ENCODE measurements around the gene NECAB2. TPM values are rescaled to one million over a fixed set of nuclear protein-coding genes. Genes with fewer than 3 reads are reported as not detected.

Gene NECAB2
- total RNA-seq, 4 donors from 2014 or later: 0.65 TPM; not detected in 3

- no peak for TF ChIP-seq CTCF (IDR thresholded peaks at IDR 0.05)
- ATAC-seq (ENCODE audit: low FRiP score) (no peak), DNase-seq (ENCODE audit: low spot score) (no peak)
Observed at GRCh38 chr16:83977056-83977815, 9.2 kb downstream of the NECAB2 start.

GRCh38 chr16:83978401-83978904 is 10.4 kb downstream of the NECAB2 start:
- DNase-seq (ENCODE audit: low spot score) (no peak), ATAC-seq (ENCODE audit: low FRiP score) (no peak)
- no peak for TF ChIP-seq CTCF (IDR thresholded peaks at IDR 0.05)

- TF ChIP-seq CTCF (IDR thresholded peaks at IDR 0.05): no peak
- ATAC-seq (ENCODE audit: low FRiP score) (no peak), DNase-seq (ENCODE audit: low spot score) (no peak)
Observed at GRCh38 chr16:83979441-83979840, 11.4 kb downstream of the NECAB2 start.

- TF ChIP-seq CTCF (IDR thresholded peaks at IDR 0.05): no peak
- ATAC-seq (ENCODE audit: low FRiP score): no peak
Observed at GRCh38 chr16:83980794-83981193, 12.8 kb downstream of the NECAB2 start.

GRCh38 chr16:83981799-83982198 is 13.8 kb downstream of the NECAB2 start:
- ATAC-seq (ENCODE audit: low FRiP score) (no peak), DNase-seq (ENCODE audit: low spot score) (no peak)
- no peak for TF ChIP-seq CTCF (IDR thresholded peaks at IDR 0.05)

More at GRCh38 chr16:83980794-83981193, 12.8 kb downstream of the NECAB2 start:
- DNase-seq (ENCODE audit: low spot score): no peak

- TF ChIP-seq CTCF (IDR thresholded peaks at IDR 0.05): no peak
- no peak for ATAC-seq (ENCODE audit: low FRiP score)
- no peak for DNase-seq (ENCODE audit: low spot score)
Observed at GRCh38 chr16:83983491-83983890, 15.4 kb downstream of the NECAB2 start.

GRCh38 chr16:83989300-83989699 is 21.3 kb downstream of the NECAB2 start:
- DNase-seq (ENCODE audit: low spot score): no peak

More at GRCh38 chr16:83989300-83989699, 21.3 kb downstream of the NECAB2 start:
- no peak for ATAC-seq (ENCODE audit: low FRiP score)
- no peak for TF ChIP-seq CTCF (IDR thresholded peaks at IDR 0.05)
